ENCODE results near the gene AIF1.
A peak's percentile ranks its signal among the peaks of the same experiment; 100 is the strongest.
"Not testable (repeated sequence)": the region's sequence is repeated elsewhere in the genome, so short reads cannot be mapped to it uniquely, and the experiment has no call there.

The AIF1 gene

GRCh38 chr6:31580807-31581433 is 34.1 kb upstream of the AIF1 start:
- peak; percentile 67 for DNase-seq (ENCODE audit: low read depth)

DNA sequence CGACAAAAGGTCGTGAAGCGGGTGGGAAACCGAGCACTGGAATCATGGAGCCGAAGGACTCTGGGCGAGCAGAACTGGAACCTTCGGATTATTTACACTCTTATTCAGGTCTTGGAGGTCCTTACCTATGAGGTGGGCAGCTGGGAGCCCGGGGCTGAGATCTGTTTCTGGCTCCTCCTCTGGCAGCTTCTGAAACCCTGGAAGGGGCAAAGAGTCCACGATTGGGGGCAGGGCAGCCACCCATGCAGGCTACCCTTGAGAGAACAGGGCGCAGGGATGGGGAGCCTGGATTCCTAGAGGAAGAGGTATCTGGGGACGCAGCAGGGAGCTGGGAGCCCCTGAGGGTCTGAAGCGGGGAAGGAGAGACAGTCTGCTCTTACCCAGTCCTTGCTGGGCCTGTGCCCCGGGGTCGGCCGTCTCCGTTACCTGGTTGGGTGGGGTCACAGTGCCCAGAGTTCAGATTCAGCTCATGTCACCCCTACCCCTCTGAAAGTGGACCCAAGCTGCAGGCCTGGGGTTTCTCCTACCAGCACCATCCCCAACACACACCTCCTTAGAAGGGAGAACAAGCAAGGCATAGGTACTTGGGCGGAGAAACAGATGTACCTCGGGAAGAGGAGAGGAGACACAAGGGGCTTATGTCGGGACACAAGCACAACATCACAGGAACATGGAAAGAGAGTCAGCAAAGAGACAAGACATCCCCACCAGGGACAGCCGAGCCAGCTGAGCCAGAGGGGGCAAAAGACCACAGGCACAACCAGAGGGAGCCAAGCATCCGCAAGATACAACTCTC is 33.4 kb upstream of the AIF1 start:
- no peak for DNase-seq (ENCODE audit: low read depth)

DNA sequence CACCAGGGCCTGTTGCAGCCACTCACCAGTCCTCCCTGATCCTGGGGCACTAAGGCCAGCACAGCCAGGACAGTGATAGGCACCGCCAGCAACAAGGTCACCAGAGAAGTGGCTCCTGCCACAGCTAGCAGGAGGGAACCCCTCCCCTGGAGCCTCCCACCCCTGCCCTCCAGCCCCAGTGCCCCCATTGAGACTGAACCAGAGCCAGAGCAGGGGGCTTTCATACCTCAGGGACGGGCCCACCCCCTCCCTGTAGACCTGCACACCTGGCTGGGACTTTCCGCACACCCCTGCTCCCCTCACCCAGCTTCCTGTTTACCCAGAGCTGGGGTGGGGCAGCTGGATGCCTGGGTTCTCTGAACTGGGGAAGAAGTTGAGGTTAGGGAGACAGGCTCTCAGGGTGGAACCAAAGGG is 32.8 kb upstream of the AIF1 start, which contains the start of gene LTB:
Gene LTB (minus strand): TSS at position 195 of the 414 bp plus-strand sequence. CDS start 7 bp downstream, at position 188.
- no peak for DNase-seq (ENCODE audit: low read depth)

DNA sequence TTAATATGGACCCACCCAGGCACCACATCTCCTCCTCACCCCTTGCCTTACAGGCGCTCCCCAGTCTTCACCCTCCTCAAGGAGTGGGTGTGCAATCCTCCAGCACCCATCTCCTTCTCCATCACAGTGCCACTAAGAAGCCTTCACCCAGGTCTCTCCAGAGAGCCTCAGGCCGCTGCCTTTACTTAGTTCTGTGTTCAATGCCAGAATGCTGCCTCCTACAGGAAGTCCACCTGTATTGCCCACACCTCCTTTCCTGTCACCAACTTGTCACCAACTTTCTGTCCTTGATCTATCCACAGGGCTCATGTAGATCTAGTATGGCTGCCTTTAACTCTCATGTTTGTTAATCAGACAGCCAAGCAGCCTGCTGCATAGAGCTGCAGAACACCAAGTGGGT is 29.5 kb upstream of the AIF1 start:
- DNase-seq (ENCODE audit: low read depth) = no peak

GRCh38 chr6:31586008-31586407 is 29.0 kb upstream of the AIF1 start, which contains the start of gene LST1:
TSS of gene LST1 (plus strand) at chr6:31586277. CDS start at chr6:31587300, 1,023 bp downstream.
- DNase-seq (ENCODE audit: low read depth) = no peak

GRCh38 chr6:31586599-31587281 is 28.3 kb upstream of the AIF1 start:
- DNase-seq (ENCODE audit: low read depth) = no peak

GRCh38 chr6:31587791-31588777 is 26.9 kb upstream of the AIF1 start:
- DNase-seq (ENCODE audit: low read depth) = no peak

DNA sequence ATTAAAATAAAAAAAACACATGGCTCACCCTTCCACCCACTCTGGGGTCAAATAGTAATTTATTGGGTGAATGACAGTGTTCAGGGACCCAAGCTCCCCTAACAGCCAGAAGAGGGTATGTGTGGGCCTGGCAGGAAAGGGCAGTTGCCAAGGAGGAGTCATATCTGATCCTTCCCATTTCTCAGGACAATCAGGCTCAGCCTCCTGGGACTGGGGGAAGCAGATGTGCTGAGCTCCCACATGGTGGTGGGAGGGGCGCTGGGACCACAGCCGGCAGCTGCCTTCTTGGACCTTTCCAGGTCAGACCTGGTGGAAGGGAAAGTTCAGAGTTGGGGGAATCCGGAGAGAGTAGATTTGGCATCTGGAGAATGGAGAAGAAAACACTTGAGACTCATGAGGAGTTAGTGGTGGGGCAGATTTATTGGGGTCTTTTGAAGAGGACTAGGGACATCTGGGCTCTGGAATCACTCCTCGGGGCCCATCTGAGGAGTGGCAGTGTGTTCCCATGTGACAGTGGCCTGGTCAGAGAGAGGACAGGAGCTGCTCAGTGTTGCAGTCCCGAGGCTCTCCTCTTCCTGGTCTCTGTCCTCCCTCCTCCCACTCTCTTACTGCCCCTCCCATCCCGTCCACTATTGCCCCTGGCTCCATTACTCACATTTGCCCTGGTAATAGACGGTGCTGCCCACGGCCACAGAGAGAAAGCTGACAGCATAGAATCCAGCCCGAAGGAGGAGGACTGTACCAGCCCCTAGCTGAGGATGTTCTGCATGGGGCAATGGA is 26.0 kb upstream of the AIF1 start:
- no peak for DNase-seq (ENCODE audit: low read depth)

DNA sequence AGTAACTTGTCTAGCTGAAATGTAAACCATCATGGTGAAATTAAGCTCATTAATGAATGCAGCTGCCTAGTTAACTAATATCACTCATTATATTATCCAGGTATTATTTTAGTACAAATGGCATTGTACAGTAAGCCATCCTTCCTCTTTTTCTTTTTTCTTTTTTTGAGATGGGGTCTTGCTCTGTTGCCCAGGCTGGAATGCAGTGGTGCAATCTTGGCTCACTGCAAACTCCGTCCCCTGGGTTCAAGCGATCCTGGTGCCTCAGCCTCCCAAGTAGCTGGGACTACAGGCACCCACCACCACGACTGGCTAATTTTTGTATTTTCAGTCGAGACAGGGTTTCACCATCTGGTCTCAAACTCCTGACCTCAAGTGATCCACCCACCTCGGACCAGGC is 24.3 kb upstream of the AIF1 start:
- not testable (repeated sequence) for DNase-seq (ENCODE audit: low read depth)

DNA sequence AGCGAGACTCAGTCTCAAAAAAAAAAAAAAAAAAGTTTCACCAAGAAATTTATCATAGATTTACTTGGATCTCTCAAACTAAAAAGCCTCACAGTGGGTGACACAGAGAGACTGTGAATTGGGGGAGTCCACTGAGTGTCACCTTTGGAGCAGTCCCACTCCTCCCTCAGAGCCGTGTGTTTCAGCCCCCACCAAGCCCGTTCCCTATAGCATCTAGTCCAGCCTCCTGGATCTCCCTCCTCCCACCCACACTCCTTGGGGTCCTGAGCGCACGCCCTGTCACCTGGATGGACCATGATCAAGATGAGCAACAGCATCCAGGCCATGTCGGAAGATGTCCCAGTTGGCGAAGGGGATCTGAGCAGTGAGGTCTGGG is 22.6 kb upstream of the AIF1 start:
- DNase-seq (ENCODE audit: low read depth) = no peak

DNA sequence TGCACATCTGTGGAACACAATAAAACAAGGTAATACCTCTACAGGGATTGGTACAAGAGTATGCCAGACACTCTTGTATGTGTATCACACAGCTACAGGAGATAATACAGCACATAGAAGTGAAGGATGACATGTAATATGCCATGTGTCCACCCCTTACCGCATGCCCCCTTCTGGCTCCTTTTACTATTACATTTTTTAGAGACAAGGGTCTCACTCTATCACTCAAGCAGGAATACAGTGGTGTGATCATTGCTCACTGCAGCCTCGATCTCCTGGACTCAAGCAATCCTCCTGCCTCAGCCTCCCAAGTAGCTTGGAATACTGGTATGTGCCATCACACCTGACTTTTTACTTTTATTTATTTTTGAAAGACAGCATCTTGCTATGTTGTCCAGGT is 18.0 kb upstream of the AIF1 start:
- DNase-seq (ENCODE audit: low read depth) = no peak

GRCh38 chr6:31607317-31607716 is 7.7 kb upstream of the AIF1 start:
- no peak for DNase-seq (ENCODE audit: low read depth)

DNA sequence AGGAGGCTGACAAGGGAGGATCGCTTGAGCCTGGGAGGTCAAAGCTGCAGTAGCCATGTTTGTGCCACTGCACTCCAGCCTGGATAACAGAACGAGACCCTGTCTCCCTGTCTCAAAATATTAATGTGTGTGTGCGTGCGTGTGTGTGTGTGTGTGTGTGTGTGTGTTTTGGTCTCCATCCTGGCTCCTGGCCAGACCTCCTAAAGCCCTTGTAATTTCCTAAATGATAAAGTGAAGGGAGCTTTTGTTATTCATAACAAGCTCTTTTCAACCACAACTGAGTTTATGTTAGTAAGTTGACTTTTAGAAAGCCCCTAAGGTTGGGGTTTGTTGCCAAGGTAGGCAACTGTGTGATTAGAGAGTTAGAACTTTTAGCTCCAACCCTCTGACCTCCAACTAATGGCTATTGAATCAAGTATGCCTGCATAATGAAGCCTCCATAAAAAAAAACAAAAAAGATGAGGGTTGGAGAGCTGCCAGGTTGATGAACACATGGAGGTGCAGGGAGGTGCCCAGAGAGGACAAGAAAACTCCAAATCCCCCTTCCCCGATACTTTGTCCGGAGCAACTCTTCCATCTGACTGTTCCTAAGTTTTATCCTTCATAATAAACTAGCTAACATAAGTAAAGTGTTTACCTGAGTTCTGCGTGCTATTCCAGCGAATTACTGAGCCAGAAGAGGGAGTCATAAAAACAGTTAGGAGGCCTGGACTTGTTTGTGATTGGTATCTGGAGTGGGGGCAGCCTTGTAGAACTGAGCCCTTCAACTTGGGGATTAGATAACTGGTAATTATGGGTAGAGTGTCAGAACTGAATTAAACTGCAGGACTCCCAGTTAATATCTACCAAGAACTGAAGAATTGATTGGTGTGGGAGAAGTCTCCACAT is 5.3 kb upstream of the AIF1 start:
- no peak for DNase-seq (ENCODE audit: low read depth)

- DNase-seq (ENCODE audit: low read depth) = peak; percentile 18
These were observed 4.1 kb upstream of the AIF1 start for GRCh38 chr6:31610968-31611367.

DNA sequence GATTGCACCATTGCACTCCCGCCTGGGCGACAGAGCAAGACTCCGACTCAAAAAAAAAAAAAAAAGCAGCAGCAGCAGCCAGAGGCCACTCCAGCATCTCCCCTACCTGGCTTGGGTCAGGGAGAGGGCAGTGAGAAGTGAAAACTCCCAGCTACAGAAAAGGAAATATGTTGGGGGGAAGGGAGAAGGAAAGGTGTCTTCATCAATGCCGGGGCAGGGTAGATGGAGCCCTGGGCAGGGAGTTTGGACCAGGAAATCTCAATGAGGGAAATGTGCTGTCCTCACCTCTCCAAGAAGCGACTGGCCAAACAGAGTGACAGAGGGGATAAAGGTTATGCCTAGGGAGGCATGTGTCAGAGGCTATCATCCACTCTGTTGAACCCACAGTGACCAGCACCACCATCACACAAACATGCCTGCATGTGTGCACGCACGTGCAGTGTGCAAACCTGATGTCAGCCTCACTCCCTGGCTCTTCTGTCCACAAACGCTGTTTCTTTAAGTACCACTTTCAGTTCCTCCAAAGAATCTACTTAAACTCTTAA is 887 bp upstream of the AIF1 start:
- no peak for DNase-seq (ENCODE audit: low read depth)

DNA sequence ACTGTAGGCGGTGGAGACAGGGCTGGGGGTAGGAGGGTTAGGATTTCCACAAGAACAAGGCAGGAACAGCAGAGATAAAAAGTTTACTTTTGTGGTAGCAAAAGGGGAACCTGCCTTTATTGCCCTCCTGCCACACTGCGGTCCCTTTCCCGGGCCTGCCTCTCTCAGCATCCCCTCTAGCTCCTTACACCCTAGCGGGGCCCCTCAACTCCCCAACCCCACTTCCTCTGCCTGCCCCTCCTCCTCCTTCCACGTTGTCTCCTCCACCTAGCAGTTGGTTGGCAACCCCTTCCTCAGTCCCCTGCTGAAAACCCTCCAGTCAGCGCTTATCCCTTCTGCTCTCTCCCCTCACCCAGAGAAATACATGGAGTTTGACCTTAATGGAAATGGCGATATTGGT is 714 bp downstream of the AIF1 start:
- no peak for DNase-seq (ENCODE audit: low read depth)

DNA sequence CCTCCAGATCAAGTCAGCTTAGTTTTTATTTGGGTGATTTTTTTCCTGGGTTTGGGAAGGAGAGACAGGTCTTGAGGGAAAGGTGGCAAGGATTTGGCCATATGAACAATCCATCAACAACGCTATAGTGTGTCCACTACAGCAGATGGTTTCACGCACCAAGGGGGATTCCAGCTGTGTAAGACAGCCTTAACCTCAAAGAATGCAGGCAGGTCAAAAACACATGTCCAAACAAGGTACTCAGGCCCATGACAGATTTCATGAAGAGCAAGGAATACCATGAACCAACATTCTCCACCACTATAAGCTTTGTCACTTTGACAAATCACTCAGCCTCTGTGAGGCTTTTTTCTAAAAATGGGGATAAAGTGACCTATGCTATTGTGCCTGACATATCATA is 2.0 kb downstream of the AIF1 start:
- DNase-seq (ENCODE audit: low read depth) = no peak

- peak; percentile 100 for DNase-seq (ENCODE audit: low read depth)
These were observed 5.0 kb downstream of the AIF1 start for GRCh38 chr6:31619805-31620585.
